ENCODE measurements around the gene ZNF627. TPM values are rescaled to one million over a fixed set of nuclear protein-coding genes. Genes with fewer than 3 reads are reported as not detected.
"Not testable (repeated sequence)": the region's sequence is repeated elsewhere in the genome, so short reads cannot be mapped to it uniquely, and the experiment has no call there.

The ZNF627 gene
- total RNA-seq, 4 donors from 2014 or later = 9.0 to 30.8 (median 12.2) TPM

GRCh38 chr19:11566164-11566563 is 31.1 kb upstream of the ZNF627 start:
- no peak for DNase-seq (ENCODE audit: low spot score in 2 of 2)
- Histone ChIP-seq H3K36me3 (no peaks in the 10 kb centered on the region), H3K27ac (no peak overlapping the region), H3K9me3 (no peaks in the 10 kb centered on the region), H3K27me3 (no peaks in the 10 kb centered on the region), H3K4me1 (no peaks in the 10 kb centered on the region), H3K4me3 (no peak overlapping the region)
- WGBS, 2 donors = 75 to 90% methylated on average over 2 of the region's 2 CpGs
- TF ChIP-seq CTCF (IDR thresholded peaks at IDR 0.05) (no peak), EP300 (IDR thresholded peaks at IDR 0.05) (no peak), POLR2A (IDR thresholded peaks at IDR 0.05) (no peak)

GRCh38 chr19:11570039-11570462 is 27.2 kb upstream of the ZNF627 start:
- Histone ChIP-seq H3K4me1 (no peaks in the 10 kb centered on the region), H3K4me3 (no peak overlapping the region), H3K9me3 (no peaks in the 10 kb centered on the region), H3K27me3 (no peaks in the 10 kb centered on the region), H3K36me3 (no peaks in the 10 kb centered on the region), H3K27ac (no peak overlapping the region)
- WGBS, 2 donors = 68 to 70% methylated on average over 5 of the region's 5 CpGs
- TF ChIP-seq POLR2A (IDR thresholded peaks at IDR 0.05) (no peak), CTCF (IDR thresholded peaks at IDR 0.05) (no peak), EP300 (IDR thresholded peaks at IDR 0.05) (no peak)
- no peak for DNase-seq (ENCODE audit: low spot score in 2 of 2)

GRCh38 chr19:11573354-11573753 is 23.9 kb upstream of the ZNF627 start:
- not testable (repeated sequence) for H3K9me3 ChIP-seq; H3K36me3 ChIP-seq; H3K27me3 ChIP-seq; DNase-seq (ENCODE audit: low spot score in 2 of 2); H3K27ac ChIP-seq; H3K4me3 ChIP-seq; H3K4me1 ChIP-seq
- WGBS, 2 donors = 81 to 88% methylated on average over 6 of the region's 6 CpGs

- H3K27ac ChIP-seq; DNase-seq (ENCODE audit: low spot score in 2 of 2): not testable (repeated sequence)
Observed at GRCh38 chr19:11573763-11574162, 23.5 kb upstream of the ZNF627 start.

GRCh38 chr19:11574689-11575088 is 22.6 kb upstream of the ZNF627 start:
- H3K4me3 ChIP-seq = no peak overlapping the region
- H3K9me3 ChIP-seq = no peaks in the 10 kb centered on the region
- peaks cover 0 to 14% (median 9%) of the 10 kb centered on the region in 4 donors for H3K4me1 ChIP-seq
- 82% methylated on average over 8 to 9 of the region's 9 CpGs for WGBS, 2 donors
- no peak for DNase-seq (ENCODE audit: low spot score in 2 of 2)
- H3K36me3 ChIP-seq = no peaks in the 10 kb centered on the region
- no peak for TF ChIP-seq POLR2A (IDR thresholded peaks at IDR 0.05)
- peaks cover 0 to 14% of the 10 kb centered on the region in 2 donors for H3K27me3 ChIP-seq
- no peak overlapping the region for H3K27ac ChIP-seq

More at GRCh38 chr19:11573763-11574162, 23.5 kb upstream of the ZNF627 start:
- not testable (repeated sequence) for H3K27me3 ChIP-seq, H3K36me3 ChIP-seq, H3K4me3 ChIP-seq, H3K9me3 ChIP-seq
- WGBS, 2 donors = 72 to 86% methylated on average over 4 of the region's 4 CpGs
- peaks cover 0 to 14% (median 6%) of the 10 kb centered on the region in 4 donors for H3K4me1 ChIP-seq

- H3K4me3 ChIP-seq = no peak overlapping the region
- peaks cover 0 to 14% of the 10 kb centered on the region in 2 donors for H3K27me3 ChIP-seq
- no peak for DNase-seq (ENCODE audit: low spot score in 2 of 2)
- H3K9me3 ChIP-seq = no peaks in the 10 kb centered on the region
- H3K36me3 ChIP-seq = no peaks in the 10 kb centered on the region
- no peak for TF ChIP-seq POLR2A (IDR thresholded peaks at IDR 0.05)
- TF ChIP-seq CTCF (IDR thresholded peaks at IDR 0.05) = no peak
- TF ChIP-seq EP300 (IDR thresholded peaks at IDR 0.05) = no peak
- 84 to 86% methylated on average over 15 of the region's 15 CpGs for WGBS, 2 donors
- H3K4me1 ChIP-seq = peaks cover 0 to 18% (median 12%) of the 10 kb centered on the region in 4 donors
- no peak overlapping the region for H3K27ac ChIP-seq
Observed at GRCh38 chr19:11576227-11576626, 21.1 kb upstream of the ZNF627 start.

All from tibial nerve (tissue), 4 donors.